ENCODE measurements around the gene ADAM22.
"Not testable (repeated sequence)": the region's sequence is repeated elsewhere in the genome, so short reads cannot be mapped to it uniquely, and the experiment has no call there.

Gene ADAM22, protein sequence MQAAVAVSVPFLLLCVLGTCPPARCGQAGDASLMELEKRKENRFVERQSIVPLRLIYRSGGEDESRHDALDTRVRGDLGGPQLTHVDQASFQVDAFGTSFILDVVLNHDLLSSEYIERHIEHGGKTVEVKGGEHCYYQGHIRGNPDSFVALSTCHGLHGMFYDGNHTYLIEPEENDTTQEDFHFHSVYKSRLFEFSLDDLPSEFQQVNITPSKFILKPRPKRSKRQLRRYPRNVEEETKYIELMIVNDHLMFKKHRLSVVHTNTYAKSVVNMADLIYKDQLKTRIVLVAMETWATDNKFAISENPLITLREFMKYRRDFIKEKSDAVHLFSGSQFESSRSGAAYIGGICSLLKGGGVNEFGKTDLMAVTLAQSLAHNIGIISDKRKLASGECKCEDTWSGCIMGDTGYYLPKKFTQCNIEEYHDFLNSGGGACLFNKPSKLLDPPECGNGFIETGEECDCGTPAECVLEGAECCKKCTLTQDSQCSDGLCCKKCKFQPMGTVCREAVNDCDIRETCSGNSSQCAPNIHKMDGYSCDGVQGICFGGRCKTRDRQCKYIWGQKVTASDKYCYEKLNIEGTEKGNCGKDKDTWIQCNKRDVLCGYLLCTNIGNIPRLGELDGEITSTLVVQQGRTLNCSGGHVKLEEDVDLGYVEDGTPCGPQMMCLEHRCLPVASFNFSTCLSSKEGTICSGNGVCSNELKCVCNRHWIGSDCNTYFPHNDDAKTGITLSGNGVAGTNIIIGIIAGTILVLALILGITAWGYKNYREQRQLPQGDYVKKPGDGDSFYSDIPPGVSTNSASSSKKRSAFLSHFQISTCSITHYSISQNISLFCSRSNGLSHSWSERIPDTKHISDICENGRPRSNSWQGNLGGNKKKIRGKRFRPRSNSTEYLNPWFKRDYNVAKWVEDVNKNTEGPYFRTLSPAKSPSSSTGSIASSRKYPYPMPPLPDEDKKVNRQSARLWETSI

GRCh38 chr7:87933953-87934698 lies at the start of gene ADAM22:
ADAM22 (plus strand) TSS chr7:87934251; CDS start chr7:87934466, 215 bp downstream.
- DNase-seq: peak; percentile 94

DNA sequence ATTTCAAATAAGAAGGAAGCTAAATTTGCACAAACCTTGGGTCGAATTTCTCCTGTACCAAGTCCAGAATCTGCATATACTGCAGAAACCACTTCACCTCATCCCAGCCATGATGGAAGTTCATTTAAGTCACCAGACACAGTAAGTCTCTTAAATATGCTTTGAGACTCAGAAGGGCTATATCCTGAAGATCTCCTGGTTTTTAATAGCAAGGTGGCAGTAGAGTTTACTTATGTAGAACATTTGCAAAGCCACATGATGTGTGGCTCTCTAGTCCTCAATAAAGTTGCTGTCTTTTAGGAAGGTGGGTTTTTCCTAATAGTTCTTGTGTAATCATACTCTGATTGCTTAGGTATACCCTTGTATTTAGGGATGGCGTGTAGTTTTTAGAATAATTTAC lies 49.0 kb upstream of the ADAM22 start:
- DNase-seq: no peak

DNA sequence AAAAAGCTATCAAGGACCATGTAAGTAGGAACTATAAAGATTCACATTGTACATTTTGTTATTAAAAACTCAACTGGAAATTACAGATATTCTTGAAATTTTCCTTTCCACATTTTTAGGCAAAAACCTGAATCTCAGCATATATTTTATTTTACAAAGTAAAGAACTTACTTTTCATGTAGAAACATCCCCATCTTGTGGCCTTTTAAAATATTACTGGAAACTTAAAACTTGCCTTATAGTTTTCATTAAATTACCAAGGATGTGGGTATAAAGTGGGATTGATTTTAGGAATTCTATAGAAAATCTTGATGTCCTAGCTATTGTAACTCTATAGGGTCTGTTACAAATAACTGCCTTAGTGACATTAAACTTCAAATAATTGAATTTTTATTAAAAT lies 47.2 kb upstream of the ADAM22 start:
- peak; percentile 32 for DNase-seq

DNA sequence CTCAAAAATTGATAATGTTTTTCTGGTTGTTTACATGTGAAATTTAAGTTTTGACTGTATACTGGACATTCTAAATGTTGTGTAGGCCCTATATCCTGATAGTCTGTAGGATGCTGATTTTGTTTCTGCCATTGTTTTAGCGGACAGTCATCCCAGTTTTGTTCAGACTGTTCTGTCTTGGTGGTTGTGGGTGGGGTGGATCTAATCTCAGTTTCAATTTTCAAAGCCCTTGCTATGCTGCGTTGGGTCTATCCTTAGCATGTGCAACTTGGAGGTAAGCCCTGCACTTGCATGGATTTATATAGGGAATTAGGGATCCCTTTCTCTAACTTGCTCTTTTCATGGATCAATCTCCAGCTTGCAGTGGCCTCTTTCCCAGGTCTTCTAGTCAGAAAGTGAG lies 38.7 kb upstream of the ADAM22 start:
- no peak for DNase-seq

DNA sequence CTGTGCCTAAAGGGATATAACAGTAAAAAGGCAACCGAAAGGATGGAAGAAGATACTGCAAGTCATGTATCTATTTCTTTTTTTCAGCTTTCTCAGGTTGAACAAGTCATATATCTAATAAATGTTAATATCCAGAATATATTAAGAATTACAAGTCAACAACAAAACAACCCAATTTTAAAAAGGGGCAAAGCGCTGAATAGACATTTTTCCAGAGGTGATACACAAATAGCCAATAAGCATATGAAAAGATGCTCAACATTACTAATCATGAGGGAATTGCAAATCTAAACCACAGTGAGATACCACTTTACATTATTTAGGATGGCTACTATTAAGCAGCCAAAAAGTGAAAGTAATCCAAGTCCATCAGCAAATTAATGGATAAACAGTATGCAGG lies 34.8 kb upstream of the ADAM22 start:
- no peak for DNase-seq

DNA sequence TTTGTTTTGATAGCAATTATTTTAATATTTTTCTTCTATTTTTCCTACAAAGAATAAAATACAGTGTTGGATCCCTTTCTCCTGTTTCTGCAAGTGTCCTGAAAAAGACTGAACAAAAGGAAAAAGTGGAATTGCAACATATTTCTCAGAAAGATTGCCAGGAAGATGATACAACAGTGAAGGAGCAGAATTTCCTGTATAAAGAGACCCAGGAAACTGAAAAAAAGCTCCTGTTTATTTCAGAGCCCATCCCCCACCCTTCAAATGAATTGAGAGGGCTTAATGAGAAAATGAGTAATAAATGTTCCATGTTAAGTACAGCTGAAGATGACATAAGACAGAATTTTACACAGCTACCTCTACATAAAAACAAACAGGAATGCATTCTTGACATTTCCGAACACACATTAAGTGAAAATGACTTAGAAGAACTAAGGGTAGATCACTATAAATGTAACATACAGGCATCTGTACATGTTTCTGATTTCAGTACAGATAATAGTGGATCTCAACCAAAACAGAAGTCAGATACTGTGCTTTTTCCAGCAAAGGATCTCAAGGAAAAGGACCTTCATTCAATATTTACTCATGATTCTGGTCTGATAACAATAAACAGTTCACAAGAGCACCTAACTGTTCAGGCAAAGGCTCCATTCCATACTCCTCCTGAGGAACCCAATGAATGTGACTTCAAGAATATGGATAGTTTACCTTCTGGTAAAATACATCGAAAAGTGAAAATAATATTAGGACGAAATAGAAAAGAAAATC lies 26.7 kb upstream of the ADAM22 start:
- not testable (repeated sequence) for DNase-seq

- not testable (repeated sequence) for DNase-seq
Observed at GRCh38 chr7:87908814-87909213, 25.2 kb upstream of the ADAM22 start.

DNA sequence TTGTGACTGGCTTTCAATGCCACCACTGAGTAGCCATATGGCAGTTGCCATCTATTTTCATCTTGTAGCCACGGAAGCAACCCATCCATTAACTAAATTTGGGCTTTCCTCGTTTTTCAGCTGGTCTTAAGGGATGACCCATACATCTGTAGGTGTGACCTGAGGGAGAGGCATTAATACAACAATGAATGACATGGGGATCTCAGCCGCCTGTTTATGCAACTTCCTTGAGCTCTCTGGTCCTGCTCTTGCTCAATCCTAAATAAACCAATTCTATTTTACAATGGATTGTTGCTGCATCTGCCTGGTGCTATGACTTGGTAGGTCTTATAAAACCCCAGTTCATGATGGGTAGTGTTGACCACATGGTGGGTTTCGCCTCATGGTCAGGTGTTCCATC lies 21.9 kb upstream of the ADAM22 start:
- no peak for DNase-seq

DNA sequence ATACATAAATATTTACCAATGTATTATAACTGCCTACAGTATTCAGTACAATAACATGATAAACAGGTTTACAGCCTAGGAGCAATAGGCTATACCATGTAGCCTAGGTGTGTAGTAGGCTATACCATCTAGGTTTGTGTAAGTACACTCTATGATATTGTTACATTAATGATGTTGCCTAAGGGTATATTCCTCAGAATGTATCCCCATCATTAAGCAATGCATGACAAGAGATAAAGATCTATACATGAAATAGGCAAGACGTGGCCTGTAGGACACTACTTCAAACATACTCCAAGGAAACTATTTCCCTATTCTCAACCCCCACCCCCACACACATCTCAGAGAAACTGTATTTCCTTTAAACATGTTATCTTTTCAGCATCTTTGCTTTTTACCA lies 15.3 kb upstream of the ADAM22 start:
- DNase-seq: no peak

GRCh38 chr7:87919875-87920274 lies 14.2 kb upstream of the ADAM22 start:
- no peak for DNase-seq

DNA sequence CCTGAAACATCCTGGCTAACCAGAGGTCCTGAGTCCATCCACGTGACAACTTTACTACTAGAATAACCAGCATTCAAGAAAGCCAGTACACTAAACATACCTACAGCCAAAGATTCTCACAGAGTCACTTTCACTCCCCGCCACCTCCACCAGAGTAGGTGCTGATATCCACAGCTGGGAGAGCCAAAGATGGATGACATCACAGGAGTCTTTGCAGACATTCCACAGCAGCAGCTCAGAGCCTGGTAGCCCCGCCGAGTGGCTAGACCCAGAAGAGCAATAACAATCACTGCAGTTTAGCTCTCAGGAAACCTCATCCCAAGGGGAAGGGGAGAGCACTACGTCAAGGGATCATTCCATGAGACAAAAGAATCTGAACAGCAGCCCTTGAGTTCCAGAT lies 13.5 kb upstream of the ADAM22 start:
- no peak for DNase-seq

DNA sequence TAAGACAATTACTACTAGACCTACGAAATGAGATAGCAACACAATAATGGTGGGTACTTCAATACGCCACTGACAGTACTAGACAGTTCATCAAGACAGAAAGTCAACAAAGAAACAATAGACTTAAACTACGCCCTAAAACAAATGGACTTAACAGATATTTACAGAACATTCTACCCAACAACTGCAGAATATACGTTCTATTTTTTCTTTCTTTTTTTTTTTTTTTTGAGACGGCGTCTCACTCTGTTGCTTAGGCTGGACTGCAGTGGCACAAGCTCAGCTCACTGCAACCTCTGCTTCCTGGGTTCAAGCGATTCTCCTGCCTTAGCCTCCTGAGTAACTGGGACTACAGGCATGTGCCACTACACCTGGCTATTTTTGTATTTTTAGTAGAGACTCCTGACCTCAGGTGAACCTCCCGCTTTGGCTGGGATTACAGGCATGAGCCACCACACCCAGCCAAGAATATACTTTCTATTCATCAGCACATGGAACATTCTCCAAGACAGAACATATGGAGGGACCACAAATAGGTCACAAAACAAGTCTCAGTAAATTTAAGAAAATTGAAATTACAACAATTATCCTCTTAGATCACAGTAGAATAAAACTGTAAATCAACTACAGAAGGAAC lies 11.2 kb upstream of the ADAM22 start:
- not testable (repeated sequence) for DNase-seq

GRCh38 chr7:87926581-87927461 lies 7.2 kb upstream of the ADAM22 start:
- no peak for DNase-seq

DNA sequence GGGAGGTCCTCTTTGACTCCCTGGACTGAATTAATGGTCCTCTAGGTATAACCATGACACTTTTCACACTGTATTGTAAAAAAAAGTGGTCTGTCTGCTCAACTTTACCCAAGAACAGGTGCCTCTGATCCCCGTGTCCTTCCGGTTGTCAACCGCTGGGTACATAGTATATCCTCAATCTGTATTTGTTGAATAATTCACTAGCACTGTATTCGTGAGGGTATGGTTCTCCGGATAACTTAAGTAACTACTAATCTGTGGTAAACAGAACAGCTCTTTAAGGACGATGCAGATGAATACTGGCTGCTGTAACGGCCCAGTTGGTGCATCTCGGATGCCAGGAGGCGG lies 472 bp upstream of the ADAM22 start:
- DNase-seq: no peak

DNA sequence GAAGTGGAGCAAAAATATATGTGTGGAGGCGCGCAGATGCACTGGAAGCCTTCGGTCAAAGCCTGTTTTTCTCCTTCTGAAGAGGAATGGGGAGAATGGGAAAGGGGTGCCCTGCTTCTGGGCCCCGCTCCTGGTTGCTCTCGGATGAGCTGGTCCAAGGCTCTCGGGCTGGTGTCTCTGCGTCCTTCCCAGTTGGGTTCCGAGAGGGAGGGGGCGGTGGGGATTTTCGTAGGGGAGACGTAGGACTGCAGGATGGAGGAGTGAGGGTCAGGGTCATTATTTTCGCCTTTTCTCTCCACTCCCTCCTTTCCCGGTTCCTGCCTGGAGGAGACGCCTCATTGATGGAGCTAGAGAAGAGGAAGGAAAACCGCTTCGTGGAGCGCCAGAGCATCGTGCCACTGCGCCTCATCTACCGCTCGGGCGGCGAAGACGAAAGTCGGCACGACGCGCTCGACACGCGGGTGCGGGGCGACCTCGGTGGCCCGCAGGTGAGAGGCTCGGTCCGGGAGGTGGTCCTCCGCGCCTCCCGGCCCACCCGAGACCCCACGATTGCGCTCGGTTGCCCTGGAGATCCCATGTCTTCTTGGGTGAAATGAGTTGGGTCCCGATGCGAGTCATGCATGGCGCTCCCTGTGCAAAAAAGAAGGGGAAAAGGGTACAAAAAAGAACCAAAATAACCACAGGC lies 790 bp downstream of the ADAM22 start:
- no peak for DNase-seq

- no peak for DNase-seq
Observed at GRCh38 chr7:87935384-87935706, 1.3 kb downstream of the ADAM22 start.

- no peak for DNase-seq
Observed at GRCh38 chr7:87941138-87941537, 7.1 kb downstream of the ADAM22 start.

DNA sequence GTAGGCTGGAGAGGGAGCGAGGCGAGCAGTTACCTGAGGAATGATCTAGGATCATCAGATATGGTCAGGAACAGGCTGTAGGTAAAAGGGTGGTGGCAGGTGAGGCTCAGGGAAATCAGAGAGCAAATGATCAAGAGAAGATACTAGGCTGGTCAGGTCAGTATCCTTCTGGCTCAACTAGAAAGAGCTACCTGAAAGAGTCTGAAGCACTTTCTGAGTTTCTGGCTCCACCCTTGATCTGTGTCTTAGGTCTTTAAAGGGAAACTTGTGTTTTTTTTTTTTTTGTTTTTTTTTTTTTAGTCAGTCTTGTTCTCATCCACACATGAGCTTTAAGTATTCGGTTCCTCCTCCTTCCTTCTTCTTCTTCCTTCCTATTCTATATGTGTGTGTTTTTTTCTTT lies 10.5 kb downstream of the ADAM22 start:
- no peak for DNase-seq

GRCh38 chr7:87945926-87946325 lies 11.9 kb downstream of the ADAM22 start:
- not testable (repeated sequence) for DNase-seq

GRCh38 chr7:87948371-87948770 lies 14.3 kb downstream of the ADAM22 start:
- DNase-seq: no peak
